Endothelial cell (in vitro differentiated cells): Measurements from ENCODE around the gene ADAMTSL2. TPM values are rescaled to one million over a fixed set of nuclear protein-coding genes. Genes with fewer than 3 reads are reported as not detected.

ENCODE experiments used
- DNase-seq: peaks from one replicate; pipeline ENCODE4 v3.0.0; 2021; ENCODE audit warnings: low spot score
- H3K27ac Mint-ChIP-seq: one replicate; pipeline ENCODE4 v1.8.0; 2021; ENCODE audit warnings: mixed read lengths, inconsistent platforms; ENCODE audit not compliant: unreplicated experiment
- H3K27me3 Mint-ChIP-seq: one replicate; pipeline ENCODE4 v1.8.0; 2021; ENCODE audit warnings: mild to moderate bottlenecking, moderate library complexity, mixed read lengths, inconsistent platforms; ENCODE audit not compliant: unreplicated experiment
- H3K36me3 Mint-ChIP-seq: one replicate; pipeline ENCODE4 v1.8.0; 2021; ENCODE audit warnings: mild to moderate bottlenecking, low read depth, mixed read lengths, inconsistent platforms; ENCODE audit not compliant: unreplicated experiment
- H3K4me1 Mint-ChIP-seq: one replicate; pipeline ENCODE4 v1.8.0; 2021; ENCODE audit warnings: mild to moderate bottlenecking, mixed read lengths, inconsistent platforms; ENCODE audit not compliant: unreplicated experiment
- H3K4me3 Mint-ChIP-seq: one replicate; pipeline ENCODE4 v1.8.0; 2021; ENCODE audit warnings: mild to moderate bottlenecking, mixed read lengths, inconsistent platforms; ENCODE audit not compliant: unreplicated experiment
- H3K9me3 Mint-ChIP-seq: one replicate; pipeline ENCODE4 v1.8.0; 2021; ENCODE audit warnings: mixed read lengths, inconsistent platforms; ENCODE audit not compliant: unreplicated experiment
- CTCF ChIP-seq: fragments of 200-600 bp; sonication (generic); IDR thresholded peaks from one replicate; pipeline ENCODE4 v1.5.0; 2021; ENCODE audit warnings: antibody characterized with exemption; ENCODE audit not compliant: unreplicated experiment
- total RNA-seq: library from RNA; stranded (reverse); fragmentation: NEBNext Ultra II Directional; extraction: Animal tissue kit (Norgen Biotek cat#: 25700); gene quantifications from one replicate; pipeline ENCODE4 v1.2.1, GENCODE V29; 2021; ENCODE audit not compliant: unreplicated experiment

The ADAMTSL2 gene
- total RNA-seq, 1 donor from 2014 or later: 5.9 TPM

- no peak for DNase-seq
- no peaks in the 10 kb centered on the region for H3K9me3 Mint-ChIP-seq
Observed at GRCh38 chr9:133502112-133502511, 32.4 kb upstream of the ADAMTSL2 start.

GRCh38 chr9:133505186-133505830 is 29.2 kb upstream of the ADAMTSL2 start:
- Mint-ChIP-seq H3K27me3 (peaks cover 7% of the 10 kb centered on the region), H3K27ac (no peak overlapping the region)
- DNase-seq: no peak

More at GRCh38 chr9:133502112-133502511, 32.4 kb upstream of the ADAMTSL2 start:
- H3K27ac Mint-ChIP-seq: no peak overlapping the region
- peaks cover 8% of the 10 kb centered on the region for H3K27me3 Mint-ChIP-seq
- TF ChIP-seq CTCF: no peak
- no peaks in the 10 kb centered on the region for H3K36me3 Mint-ChIP-seq
- no peaks in the 10 kb centered on the region for H3K4me1 Mint-ChIP-seq
- no peak overlapping the region for H3K4me3 Mint-ChIP-seq

DNA sequence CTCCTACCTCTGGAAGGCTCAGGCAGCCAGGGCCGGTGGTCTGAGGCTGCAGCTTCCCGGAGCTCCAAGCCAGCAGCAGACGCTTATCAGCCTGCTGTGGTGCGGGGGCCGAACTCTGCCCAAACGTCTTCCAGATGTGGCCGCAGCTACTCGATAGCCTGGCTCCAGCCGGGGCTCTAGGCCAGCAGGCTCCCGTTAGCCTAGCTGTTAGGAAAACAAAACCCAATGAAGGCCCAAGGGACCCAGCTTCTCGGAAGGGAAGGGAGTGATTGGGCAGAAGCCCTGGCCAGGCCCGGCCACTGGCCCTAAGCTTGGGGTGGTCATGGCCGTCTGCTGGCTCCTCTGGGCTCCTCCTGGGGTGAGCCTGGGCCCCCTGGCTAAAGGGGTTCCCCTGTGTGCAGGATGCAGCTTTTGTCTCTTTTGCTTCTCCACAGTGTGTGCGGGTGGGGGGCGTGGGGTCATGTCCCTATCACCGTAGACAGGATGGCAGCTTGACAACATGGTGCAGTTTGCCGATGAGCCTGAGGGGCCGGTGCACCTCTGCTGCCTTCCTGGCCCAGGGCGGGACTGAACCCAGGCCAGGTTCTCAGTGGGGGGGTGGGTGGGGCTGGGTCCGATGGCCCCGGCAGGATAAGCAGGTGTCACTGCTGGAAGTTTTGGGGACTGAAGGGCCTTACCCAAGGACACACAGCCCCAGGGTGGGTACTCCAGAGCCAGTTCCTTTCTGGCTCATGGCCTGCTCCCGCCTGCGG is 28.4 kb upstream of the ADAMTSL2 start:
- TF ChIP-seq CTCF: no peak
- no peaks in the 10 kb centered on the region for H3K36me3 Mint-ChIP-seq
- no peak for DNase-seq
- H3K4me3 Mint-ChIP-seq: no peak overlapping the region
- no peaks in the 10 kb centered on the region for H3K9me3 Mint-ChIP-seq
- H3K27me3 Mint-ChIP-seq: peaks cover 4% of the 10 kb centered on the region
- peaks cover 8% of the 10 kb centered on the region for H3K4me1 Mint-ChIP-seq
- no peak overlapping the region for H3K27ac Mint-ChIP-seq

More at GRCh38 chr9:133505186-133505830, 29.2 kb upstream of the ADAMTSL2 start:
- peaks cover 8% of the 10 kb centered on the region for H3K4me1 Mint-ChIP-seq
- no peak for TF ChIP-seq CTCF
- H3K4me3 Mint-ChIP-seq: no peak overlapping the region
- no peaks in the 10 kb centered on the region for H3K36me3 Mint-ChIP-seq
- no peaks in the 10 kb centered on the region for H3K9me3 Mint-ChIP-seq

DNA sequence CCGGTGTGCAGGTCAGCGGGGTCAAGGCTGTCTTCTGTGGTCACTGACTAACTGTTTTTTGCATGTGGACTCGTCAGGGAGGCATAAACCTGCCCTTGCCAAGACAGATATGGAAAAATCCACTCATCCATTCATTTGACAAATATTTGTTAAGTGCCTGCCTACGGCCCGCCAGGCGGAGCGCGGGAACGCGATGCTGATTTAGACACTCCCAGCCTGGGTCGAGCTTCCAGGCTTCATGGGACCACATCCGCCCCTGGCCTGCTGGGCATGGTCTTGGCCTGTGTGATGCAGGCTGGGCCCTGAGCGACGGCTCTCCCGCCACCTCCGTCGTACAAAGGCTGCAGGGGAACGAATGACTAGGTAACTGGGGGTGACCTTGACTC is 27.9 kb upstream of the ADAMTSL2 start:
- Mint-ChIP-seq H3K4me3 (no peak overlapping the region), H3K4me1 (peaks cover 8% of the 10 kb centered on the region), H3K27ac (no peak overlapping the region), H3K36me3 (no peaks in the 10 kb centered on the region), H3K27me3 (peaks cover 4% of the 10 kb centered on the region), H3K9me3 (no peaks in the 10 kb centered on the region)
- DNase-seq: no peak
- TF ChIP-seq CTCF: no peak
